Body of pancreas (tissue), 4 donors: ENCODE measurements around the gene PPP1R15B. TPM values are rescaled to one million over a fixed set of nuclear protein-coding genes. Genes with fewer than 3 reads are reported as not detected.
A peak's percentile ranks its signal among the peaks of the same experiment; 100 is the strongest.

Experiments
- ATAC-seq: fragments of 150-250 bp; one replicate; pipeline ENCODE4 v1.9.1; 2016
- DNase-seq, 4 donors: peaks; one replicate each; pipeline ENCODE4 v3.0.0-alpha.2; 2019
- H3K27ac ChIP-seq, 4 donors: fragments of 200-600 bp; sonication (generic); 1 replicate in 3 of 4; 2 replicates in 1 of 4; pipeline versions ENCODE4 v1.5.1 to v1.6.1; 2016 to 2019; ENCODE audit warnings: mild to moderate bottlenecking in 1 of 4, mixed read lengths in 1 of 4, moderate library complexity in 1 of 4
- H3K27me3 ChIP-seq, 2 donors: fragments of 200-600 bp; sonication (generic); one replicate each; pipeline ENCODE4 v1.6.0; 2016; ENCODE audit warnings: mild to moderate bottlenecking in 1 of 2
- H3K36me3 ChIP-seq, 2 donors: fragments of 200-600 bp; sonication (generic); replicated peaks in 1 of 2; 2 replicates each; pipeline ENCODE4 v1.5.1; 2016; ENCODE audit warnings: low read depth in 2 of 2; ENCODE audit not compliant: insufficient read depth in 1 of 2
- H3K4me1 ChIP-seq: fragments of 200-600 bp; sonication (generic); one replicate; pipeline ENCODE4 v1.6.0; 2016
- H3K4me3 ChIP-seq, 2 donors: fragments of 200-600 bp; sonication (generic); 1 replicate in 1 of 2; 2 replicates in 1 of 2; pipeline ENCODE4 v1.5.1; 2016 to 2019
- H3K9me3 ChIP-seq, 3 donors: fragments of 200-600 bp; sonication (generic); 1 replicate in 2 of 3; 2 replicates in 1 of 3; pipeline ENCODE4 v1.5.1; 2016
- POLR2A ChIP-seq, 3 donors: fragments of 450-650 bp; IDR thresholded peaks; one replicate each; pipeline ENCODE4 v1.6.1; 2016; ENCODE audit warnings: antibody characterized with exemption in 3 of 3, mild to moderate bottlenecking in 2 of 3
- WGBS, 2 donors: methylation state at CpG; one replicate each; pipeline ENCODE4 v1.1.5; 2017; 5-methylcytosine and 5-hydroxymethylcytosine counted together
- intact Hi-C: fragments of 100-400 bp; cut with DNase I; formaldehyde crosslinking; loops from one replicate; pipeline ENCODE4 v1.15.1; 2023
- total RNA-seq, 2 donors: library from RNA; depleted of rRNA; stranded (reverse); fragments of >200 nt; gene quantifications; one replicate each; pipeline ENCODE4 v1.1.0, GENCODE V29; 2016
- TF ChIP-seq, protein P1 (sequence below), 7 experiments: fragments of 450-650 bp in 4 of 7; fragments of 200-600 bp in 3 of 7; sonication (generic) in 3 of 7; IDR thresholded peaks; one replicate each; pipeline ENCODE4 v1.5.1; 2016 to 2019; ENCODE audit warnings: antibody characterized with exemption in 7 of 7

Gene PPP1R15B
- total RNA-seq, 2 donors from 2014 or later, result 32.9 to 34.3 TPM

GRCh38 chr1:204420039-204421004 lies 8.7 kb upstream of the PPP1R15B start:
- DNase-seq (no peak), ATAC-seq (no peak)
- peaks cover 47% of the 10 kb centered on the region for H3K4me1 ChIP-seq
- TF ChIP-seq, protein P1, sequence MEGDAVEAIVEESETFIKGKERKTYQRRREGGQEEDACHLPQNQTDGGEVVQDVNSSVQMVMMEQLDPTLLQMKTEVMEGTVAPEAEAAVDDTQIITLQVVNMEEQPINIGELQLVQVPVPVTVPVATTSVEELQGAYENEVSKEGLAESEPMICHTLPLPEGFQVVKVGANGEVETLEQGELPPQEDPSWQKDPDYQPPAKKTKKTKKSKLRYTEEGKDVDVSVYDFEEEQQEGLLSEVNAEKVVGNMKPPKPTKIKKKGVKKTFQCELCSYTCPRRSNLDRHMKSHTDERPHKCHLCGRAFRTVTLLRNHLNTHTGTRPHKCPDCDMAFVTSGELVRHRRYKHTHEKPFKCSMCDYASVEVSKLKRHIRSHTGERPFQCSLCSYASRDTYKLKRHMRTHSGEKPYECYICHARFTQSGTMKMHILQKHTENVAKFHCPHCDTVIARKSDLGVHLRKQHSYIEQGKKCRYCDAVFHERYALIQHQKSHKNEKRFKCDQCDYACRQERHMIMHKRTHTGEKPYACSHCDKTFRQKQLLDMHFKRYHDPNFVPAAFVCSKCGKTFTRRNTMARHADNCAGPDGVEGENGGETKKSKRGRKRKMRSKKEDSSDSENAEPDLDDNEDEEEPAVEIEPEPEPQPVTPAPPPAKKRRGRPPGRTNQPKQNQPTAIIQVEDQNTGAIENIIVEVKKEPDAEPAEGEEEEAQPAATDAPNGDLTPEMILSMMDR (IDR thresholded peaks at IDR 0.05), result no peak
- no peak for TF ChIP-seq POLR2A (IDR thresholded peaks at IDR 0.05)
- H3K36me3 ChIP-seq, result no peaks in the 10 kb centered on the region
- intact Hi-C loops, result no loop called here
- peak overlapping the region in 1 of 4 donors; percentile 85 for H3K27ac ChIP-seq
- no peak overlapping the region for H3K4me3 ChIP-seq
- no peaks in the 10 kb centered on the region for H3K9me3 ChIP-seq
- 81 to 82% methylated on average over 7 of the region's 7 CpGs for WGBS, 2 donors
- H3K27me3 ChIP-seq, result no peaks in the 10 kb centered on the region

DNA sequence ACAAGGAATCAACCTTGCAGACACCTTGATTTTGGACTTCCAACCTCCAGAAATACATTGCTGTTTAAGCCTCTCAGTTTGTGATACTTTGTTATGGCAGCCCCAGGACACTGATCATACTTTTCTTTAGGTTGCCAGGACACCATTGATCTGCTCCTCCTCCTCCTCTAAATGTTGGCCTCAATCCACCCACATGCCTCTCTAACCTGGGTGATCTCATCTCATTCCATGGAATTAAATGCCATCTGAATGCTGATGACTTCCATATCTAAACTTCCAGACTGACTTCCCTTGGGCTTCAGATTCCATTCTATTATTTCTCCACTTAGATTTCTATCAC lies 7.4 kb upstream of the PPP1R15B start:
- Histone ChIP-seq H3K27me3 (no peaks in the 10 kb centered on the region), H3K4me1 (peaks cover 47% of the 10 kb centered on the region), H3K27ac (peak overlapping the region in 3 of 4 donors; percentile 77 to 85 (median 84)), H3K4me3 (no peak overlapping the region), H3K36me3 (no peaks in the 10 kb centered on the region), H3K9me3 (no peaks in the 10 kb centered on the region)
- intact Hi-C loops, result no loop called here
- DNase-seq, result peak in 2 of 4 donors; percentile 34 to 36
- peak; percentile 54 for ATAC-seq
- TF ChIP-seq, protein P1 (IDR thresholded peaks at IDR 0.05), result no peak
- TF ChIP-seq POLR2A (IDR thresholded peaks at IDR 0.05), result no peak

GRCh38 chr1:204418174-204419063 lies 6.8 kb upstream of the PPP1R15B start:
- Histone ChIP-seq H3K4me1 (peaks cover 47% of the 10 kb centered on the region), H3K27ac (peak overlapping the region in 3 of 4 donors; percentile 77 to 85 (median 84)), H3K9me3 (no peaks in the 10 kb centered on the region), H3K27me3 (no peaks in the 10 kb centered on the region), H3K36me3 (no peaks in the 10 kb centered on the region), H3K4me3 (no peak overlapping the region)
- 67 to 75% methylated on average over 10 of the region's 10 CpGs for WGBS, 2 donors
- intact Hi-C loops, result no loop called here
- DNase-seq (no peak), ATAC-seq (peak; percentile 5)
- TF ChIP-seq POLR2A (IDR thresholded peaks at IDR 0.05), result no peak
- TF ChIP-seq, protein P1 (IDR thresholded peaks at IDR 0.05), result no peak

DNA sequence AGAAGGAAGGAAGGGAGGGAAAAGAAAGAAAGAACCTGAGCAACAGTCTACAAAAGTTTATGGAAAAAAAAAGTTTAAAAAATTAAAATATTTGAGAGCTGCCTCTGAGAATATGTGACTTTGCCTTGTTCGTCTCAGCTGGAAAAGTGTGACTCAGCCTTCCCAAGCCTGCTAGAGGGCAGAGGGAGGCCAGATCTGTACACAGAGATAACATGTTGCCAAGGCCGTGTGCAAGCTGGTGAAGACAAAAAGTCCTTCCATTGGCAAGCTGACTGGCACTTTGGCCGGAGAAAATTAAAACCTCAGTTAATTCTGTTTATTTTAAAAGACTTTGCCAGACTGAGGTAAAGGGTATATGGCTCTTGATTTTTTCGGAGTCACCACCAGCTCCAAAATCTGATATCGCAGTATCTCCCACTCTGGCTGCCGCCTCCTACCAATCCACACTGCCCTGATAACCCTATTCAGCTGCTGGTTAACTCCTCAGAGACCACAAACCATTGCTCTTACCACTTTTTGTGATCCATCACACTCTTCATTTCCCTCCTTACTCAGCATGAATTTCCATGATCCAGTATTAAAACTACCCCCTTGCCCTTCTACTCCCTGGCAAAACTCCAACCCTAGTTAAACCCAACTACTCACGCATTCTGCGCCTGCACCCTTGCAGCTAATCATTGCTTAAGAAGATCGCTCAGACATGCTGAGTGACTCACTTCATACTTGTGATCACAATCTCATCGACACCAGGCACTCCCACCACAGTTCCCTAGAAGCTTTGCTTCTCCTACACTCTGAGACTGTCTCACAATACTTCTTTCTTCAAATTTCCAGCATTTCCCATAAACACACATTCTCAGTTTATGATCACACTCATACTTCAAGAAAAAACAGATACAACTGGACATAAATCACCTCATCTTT lies 5.7 kb upstream of the PPP1R15B start:
- Histone ChIP-seq H3K27me3 (no peaks in the 10 kb centered on the region), H3K36me3 (no peaks in the 10 kb centered on the region), H3K4me3 (no peak overlapping the region), H3K27ac (peak overlapping the region; percentile 77 to 85 (median 82)), H3K9me3 (no peaks in the 10 kb centered on the region), H3K4me1 (peaks cover 54% of the 10 kb centered on the region)
- DNase-seq (peak; percentile 81 to 93 (median 88)), ATAC-seq (peak; percentile 92)
- 9 to 13% methylated on average over 10 of the region's 10 CpGs for WGBS, 2 donors
- intact Hi-C loops, result no loop called here
- TF ChIP-seq, protein P1 (IDR thresholded peaks at IDR 0.05), result no peak
- TF ChIP-seq POLR2A (IDR thresholded peaks at IDR 0.05), result peak in 2 of 3 donors; percentile 12 to 33
